Skin epidermis (tissue), 12 donors: ENCODE results near the gene UNC5CL.
"Not testable (repeated sequence)": the region's sequence is repeated elsewhere in the genome, so short reads cannot be mapped to it uniquely, and the experiment has no call there.

Experiments used
- H3K27ac ChIP-seq, 21 experiments: fragments of 200-600 bp; sonication (generic) in 11 of 21; one replicate each; pipeline ENCODE4 v1.5.0; 2020; ENCODE audit warnings: mild to moderate bottlenecking in 3 of 21, inconsistent platforms in 2 of 21, moderate library complexity in 2 of 21
- H3K4me3 ChIP-seq, 7 experiments: fragments of 200-600 bp; sonication (generic) in 2 of 7; one replicate each; pipeline ENCODE4 v1.5.0; 2020; ENCODE audit warnings: inconsistent platforms in 2 of 7, mild to moderate bottlenecking in 2 of 7, moderate library complexity in 1 of 7

Gene UNC5CL

DNA sequence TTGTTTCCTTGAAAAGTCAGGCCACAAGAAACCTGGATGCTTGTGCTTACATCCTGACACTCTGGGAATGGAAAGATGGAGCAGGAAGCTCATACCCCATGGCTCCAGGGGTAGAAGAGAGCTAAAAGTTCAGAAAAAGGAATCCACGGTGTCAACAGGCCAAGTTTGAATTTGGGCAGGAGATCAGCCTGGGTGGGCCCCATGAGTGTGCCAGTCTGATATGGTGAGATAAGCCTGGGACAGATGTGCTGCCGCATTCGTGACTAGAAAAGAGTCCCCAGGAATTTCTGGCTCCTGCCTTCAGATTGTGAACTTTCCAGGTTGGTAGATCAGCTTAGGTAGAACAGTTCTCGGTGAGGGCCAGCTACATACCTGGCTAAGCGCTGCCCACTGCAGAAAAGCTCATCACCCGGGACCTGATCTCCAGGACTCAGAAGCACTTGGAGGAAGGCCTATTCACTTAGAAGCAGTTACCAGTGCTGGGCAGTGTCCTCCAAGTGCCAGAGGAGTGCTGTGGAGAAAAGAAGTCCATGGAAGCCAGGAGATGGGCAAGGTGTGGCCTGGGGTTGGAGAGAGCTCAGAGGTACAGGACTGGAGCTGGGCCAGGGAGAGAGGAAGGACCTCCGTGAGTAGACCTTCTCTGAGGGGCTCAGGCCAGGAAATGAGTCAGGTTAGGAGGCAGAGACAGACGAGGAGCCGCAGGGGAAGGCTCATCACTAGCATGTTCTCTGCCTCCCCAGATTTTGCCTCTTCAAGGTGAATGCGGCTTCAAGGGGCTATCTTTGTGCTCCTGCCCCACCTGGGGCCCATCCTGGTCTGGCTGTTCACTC, 3.4 kb upstream of the UNC5CL start, which contains the start of gene TSPO2:
Gene TSPO2, plus strand, starts transcription at position 242 of the 830 bp plus-strand sequence. Its CDS starts 519 bp downstream, at position 761.
- no peak within 1 kb of the TSS for H3K27ac ChIP-seq
- no peak within 1 kb of the TSS for H3K4me3 ChIP-seq

DNA sequence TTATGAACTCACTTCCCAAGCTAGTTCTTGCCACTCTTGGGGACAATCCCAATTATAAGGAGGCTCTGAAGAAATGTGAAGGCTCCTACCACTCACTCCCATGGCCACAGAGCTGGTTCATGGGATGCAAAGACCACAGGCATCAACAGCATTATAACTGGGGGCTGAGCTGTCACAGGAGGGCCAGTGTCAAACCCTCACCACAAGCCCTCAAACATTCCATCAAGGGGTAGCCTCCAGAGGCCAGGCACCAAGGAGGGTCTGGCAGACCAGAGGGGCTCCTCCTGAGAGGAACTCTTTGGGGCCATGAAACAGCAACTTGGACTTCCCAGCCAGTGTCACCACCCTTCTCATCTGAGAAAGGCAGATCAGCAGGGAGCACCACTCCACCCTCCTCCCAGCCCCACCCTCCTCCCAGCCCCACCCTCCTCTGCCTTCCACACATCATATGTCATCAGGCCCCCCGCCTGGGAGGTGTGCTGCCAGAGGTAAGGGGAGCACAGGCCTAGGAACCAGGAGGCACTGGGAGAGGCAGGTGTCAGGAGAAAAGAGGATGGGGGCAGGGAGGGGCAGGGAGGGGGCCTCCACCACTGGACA, 2.0 kb upstream of the UNC5CL start:
- Histone ChIP-seq H3K27ac (no peak overlapping the region), H3K4me3 (no peak overlapping the region)

DNA sequence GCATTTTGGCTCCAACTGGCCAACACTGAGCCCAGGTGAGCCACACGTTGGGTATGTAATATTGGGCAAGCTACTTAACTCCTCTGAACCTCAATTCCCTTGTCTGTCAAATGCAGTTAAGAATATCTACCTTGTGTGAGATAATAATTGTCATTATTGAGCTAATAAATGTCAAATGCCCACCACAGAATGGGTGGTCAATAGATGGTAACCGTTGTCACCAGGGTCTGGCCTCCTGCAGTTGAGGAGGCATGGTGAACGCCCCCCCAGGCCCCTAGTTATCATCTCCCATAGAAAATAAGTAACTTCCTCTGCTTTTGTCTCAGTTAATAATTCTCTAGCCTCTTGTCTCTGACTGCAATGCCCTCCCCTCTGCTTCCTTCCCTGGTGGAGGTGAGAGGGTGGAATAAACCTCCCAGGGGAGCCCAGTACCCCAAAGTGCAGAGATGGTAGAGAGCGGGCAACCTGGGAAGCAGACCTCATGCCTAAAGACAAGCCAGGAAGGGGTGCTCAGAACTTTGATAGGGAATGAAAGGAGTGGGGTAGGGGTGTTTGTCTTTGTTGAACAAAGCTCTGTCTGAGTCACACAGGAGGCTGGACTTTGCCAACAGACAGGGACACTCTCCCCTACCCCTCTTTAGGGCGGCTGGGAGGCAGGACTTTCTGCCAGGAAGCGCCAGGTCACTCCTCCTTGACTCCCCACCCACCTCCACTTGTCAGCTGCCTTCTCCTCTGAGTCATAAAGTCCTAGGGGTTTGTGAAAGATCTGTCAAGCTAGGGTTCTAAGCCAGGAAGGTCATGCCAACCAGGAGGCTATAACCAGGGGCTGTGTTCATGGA, 1.3 kb upstream of the UNC5CL start:
- no peak overlapping the region for H3K4me3 ChIP-seq
- H3K27ac ChIP-seq = no peak overlapping the region

DNA sequence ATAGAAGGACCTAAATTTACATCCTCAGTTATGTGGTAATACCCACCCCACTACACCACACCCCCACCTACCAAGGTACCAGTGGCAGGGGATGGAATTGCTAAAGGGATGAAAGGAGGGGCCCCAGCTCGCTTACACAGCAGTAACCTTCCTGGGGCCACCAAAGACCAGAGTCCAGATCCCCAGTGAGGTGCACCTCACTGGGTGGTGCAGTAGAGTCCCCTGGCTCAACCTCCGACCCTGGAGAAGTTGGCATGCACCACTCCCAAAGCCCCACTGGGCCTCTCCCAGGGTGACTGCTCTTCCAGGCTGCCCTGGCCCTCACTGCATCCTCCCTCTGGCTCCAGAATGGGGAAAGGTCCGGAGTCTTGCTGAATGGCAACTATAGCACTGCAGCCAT, 816 bp downstream of the UNC5CL start:
- no peak overlapping the region for H3K27ac ChIP-seq
- no peak overlapping the region for H3K4me3 ChIP-seq

DNA sequence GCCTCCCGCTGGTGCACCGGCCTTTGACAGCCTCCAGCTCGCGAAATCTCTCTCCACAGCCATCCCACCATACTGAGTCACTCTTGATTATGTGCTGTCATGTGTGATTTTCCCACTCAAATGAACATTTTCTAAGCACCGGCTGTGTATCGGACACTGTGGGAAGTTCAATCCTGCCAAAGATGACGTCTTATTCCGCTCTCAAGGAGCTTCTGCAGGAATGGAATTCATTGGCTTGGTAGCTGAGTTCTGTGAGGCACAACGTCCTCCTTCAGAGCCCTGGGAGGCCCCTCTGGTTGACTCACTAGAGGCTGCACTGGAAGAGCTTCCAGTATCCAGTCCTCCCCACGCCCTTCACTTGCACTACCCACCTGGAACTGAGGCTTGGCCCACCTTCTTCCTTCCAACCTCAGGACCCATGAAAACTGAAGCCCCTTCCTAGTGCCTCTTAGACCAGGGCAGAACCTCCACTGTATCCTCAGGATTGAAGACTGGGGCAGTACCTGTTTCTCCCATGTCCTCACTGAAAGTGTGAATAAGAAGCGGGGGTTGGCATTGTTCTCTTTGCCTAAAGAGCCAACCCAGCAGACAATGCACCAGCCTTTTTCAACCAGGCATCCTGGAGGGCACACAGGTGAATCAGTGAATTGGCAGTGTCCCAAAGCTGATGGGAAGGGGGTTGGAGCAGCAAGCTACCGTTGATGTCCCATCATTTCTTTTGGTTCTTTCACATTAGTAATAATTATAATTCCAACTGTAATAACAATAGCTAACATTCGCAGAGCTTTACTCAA, 1.7 kb downstream of the UNC5CL start:
- no peak overlapping the region for H3K4me3 ChIP-seq
- peak overlapping the region in 3 of 21 experiments; percentile 13 to 65 (median 18) for H3K27ac ChIP-seq

DNA sequence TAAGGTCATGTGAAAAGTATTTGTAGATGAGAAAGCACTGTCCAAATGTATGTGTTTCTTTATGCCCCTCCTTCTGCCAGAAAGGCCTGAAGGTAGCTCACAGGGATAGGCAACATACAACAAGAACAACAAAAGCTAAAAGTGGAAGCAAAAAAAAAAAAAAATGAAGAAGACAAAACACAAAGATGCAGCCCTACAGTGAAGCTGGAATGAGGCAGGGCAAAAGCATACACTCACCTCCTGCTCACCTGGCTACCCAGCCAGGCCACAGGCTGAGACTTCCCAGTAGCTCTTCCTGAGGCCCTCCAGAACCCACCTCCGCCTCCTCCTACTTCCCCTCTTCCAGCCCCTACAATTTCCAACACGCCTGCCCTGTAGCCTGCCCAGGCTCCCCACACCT, 2.4 kb downstream of the UNC5CL start:
- peak overlapping the region in 2 of 21 experiments; percentile 18 to 65 for H3K27ac ChIP-seq
- no peak overlapping the region for H3K4me3 ChIP-seq

DNA sequence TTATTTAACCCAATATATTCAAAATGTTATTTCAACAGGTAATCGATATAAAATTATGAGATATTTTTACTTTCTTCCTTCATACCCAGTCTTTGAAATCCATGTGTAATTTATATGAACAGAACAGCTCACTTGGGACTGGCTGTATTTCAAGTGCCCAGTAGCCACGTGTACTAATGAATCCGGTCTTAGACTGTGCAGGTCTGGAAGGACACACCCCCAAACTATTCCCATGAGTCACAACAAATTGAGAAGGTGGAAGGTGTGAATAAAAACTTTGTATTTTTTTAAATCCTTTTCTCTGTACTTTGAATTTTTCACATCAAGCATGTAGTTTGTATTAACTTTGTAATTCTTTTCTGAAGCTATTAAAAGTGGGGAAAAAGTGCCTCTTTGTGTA, 2.8 kb downstream of the UNC5CL start:
- no peak overlapping the region for H3K4me3 ChIP-seq
- H3K27ac ChIP-seq = peak overlapping the region in 1 of 21 experiments; percentile 65

DNA sequence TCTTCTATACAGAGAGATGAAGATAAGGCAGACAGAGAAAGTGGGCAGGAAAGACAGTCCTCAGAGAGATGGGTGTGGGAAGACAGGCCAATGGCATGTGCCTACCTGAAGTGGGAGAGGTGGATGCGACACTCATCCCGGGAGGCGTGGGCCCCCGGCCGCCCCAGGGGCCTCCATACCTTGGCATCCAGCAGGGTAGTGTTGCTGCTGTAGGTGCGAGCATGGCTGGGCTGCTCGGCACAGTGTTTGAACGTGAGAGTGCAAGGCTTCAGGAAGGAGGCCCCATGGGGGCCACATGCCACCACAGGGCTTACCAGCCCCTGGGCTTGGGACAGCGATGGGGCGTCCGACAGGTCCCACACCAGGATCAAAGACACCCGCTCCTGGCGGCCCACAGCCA, 5.2 kb downstream of the UNC5CL start:
- H3K27ac ChIP-seq = no peak overlapping the region
- no peak overlapping the region for H3K4me3 ChIP-seq

DNA sequence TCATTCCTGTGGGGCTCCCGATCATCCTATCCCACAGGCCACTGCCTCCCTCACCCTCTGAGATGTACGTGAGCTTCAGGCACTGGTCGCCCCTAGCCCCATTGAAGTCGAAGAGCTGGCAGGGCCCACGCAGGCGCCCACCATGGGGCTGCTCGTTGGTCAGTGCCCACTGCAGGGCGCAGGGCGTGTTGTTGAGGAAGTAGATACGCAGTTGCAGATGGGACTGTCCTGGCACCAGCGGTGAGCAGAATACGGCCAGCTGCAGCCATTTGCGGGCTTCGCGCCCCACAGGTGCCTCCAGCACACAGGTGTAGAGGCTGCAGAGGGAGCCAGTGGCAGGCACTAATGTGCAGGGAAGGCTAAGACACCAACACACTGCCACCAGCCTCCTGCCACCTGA, 6.2 kb downstream of the UNC5CL start:
- H3K27ac ChIP-seq = no peak overlapping the region
- no peak overlapping the region for H3K4me3 ChIP-seq

DNA sequence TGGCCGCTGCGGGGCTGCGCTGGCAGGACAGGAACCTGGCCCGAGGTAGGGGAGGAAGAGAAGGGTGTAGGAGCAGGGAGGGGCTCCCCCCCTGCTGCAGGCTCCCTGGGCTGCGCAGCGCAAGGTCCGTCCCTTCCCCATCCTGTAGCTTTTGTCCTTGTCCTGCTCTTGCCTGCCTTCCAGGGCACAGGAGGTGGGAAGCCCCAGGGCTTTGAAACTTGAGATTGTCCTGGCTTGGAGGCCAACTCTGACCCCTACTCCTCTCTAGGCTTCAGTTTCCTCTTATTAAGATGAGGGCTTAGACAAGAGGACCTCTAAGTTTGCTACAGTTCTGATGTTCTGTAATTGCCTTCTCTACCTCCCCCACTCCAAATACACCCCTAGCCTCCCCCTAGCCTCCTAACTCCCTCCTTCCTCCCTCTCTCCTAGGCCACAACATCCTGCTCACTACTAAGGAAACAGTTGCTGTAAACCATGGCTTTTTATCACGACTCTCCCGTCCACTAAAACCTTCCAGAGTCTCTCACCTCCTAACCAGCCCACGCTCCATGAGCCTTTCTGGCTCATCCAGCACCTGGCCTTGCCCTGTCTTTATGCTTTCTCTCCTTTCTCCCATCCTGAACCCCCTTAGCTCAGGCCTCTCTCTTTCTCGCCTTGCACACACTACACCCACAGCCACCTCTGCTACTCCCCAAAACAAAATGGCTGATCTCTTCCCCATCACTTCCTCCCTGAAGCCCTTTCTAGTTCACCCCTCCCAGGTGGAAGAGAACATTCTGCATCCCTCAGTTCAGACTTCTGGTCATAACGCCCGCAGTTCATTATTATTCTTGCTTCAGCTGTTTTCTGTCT, 10.2 kb downstream of the UNC5CL start:
- H3K27ac ChIP-seq = peak overlapping the region; percentile 1 to 87 (median 67)
- peak overlapping the region; percentile 31 to 51 (median 39) for H3K4me3 ChIP-seq

DNA sequence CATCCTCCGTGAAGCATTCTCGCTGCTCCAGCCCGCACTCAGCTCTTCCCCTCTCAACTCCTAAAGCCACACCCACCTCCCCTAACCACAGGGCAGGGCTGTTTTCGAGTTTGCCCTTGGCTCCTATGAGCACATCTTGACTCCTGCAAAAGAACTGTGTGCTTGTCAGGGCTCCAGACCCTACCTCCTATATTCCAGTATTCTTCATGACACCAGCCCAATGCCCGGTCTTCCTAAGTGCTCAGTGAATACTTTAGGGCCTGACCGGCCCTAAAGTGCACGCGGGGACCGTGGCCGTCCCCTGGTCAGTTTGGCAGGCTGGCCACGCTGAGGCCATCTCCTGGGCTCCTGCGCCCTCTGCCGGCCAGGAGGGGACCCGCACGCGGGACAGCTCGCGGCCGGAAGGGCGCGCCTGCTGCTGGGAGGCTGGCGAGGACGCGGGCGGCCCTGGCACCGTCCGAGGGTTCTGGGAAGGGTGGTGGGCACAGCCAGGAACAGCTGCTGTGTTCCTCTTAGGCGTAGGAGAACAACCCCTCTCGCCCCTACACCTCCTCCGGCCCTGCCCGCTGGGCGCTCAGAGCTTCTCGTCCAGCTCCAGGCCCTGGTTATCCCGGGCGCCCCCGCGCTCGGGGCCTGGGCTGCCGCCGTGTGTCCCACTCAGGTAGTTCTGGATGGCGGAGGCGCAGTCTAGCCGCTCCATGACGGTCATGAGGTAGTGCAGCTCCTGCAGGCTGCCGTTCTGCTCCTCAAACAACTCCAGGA, 11.0 kb downstream of the UNC5CL start:
- H3K27ac ChIP-seq = peak overlapping the region; percentile 1 to 87 (median 67)
- peak overlapping the region; percentile 31 to 51 (median 39) for H3K4me3 ChIP-seq

DNA sequence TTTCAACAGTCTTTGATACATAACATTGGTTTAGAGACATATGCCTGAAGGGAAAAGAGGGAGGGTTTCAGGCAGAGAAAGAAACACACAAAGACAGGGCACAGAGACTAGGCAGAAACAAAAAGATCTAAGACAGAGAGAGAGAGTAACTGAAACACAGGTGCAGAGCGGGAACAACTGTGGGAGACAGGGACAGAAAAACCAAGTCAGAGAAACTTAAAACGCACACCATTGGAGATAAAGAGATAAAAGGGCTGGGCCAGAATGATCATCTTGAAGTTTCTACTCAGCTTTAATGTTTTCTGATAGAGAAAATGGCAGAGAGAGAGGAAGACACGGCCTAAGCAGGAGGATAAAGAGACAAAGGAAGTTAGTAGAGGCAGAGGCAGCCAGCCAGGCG, 11.8 kb downstream of the UNC5CL start:
- Histone ChIP-seq H3K4me3 (peak overlapping the region in 6 of 7 experiments; percentile 31 to 51 (median 40)), H3K27ac (peak overlapping the region in 12 of 21 experiments; percentile 22 to 87 (median 71))

DNA sequence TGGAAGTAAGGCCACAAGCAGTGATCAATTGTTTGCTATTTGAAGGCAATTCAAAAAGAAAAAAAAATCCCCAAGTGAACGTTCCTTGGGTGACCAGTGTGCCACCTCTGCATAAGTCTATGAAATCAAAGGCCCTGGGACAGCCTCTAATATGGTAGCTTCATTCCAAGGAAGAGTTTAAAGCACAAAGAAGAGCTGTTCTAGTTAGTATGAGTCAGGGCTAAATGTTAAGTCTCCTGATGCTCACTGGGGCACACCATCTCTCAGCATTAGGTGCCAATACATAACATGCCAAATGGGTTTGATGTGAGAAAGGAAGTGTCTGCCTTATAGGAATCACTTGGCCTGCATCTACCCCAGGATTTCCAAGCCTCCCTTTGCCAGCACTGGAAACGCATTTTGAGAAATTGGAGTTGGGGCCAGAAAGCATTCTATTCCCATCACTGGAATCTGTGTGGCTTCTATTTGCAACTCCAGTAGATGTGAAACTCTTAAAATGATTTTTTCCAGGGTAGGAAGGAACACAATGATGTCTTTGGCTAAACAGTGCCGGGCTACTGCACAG, 13.0 kb downstream of the UNC5CL start:
- Histone ChIP-seq H3K27ac (peak overlapping the region in 2 of 21 experiments; percentile 3 to 30), H3K4me3 (no peak overlapping the region)

DNA sequence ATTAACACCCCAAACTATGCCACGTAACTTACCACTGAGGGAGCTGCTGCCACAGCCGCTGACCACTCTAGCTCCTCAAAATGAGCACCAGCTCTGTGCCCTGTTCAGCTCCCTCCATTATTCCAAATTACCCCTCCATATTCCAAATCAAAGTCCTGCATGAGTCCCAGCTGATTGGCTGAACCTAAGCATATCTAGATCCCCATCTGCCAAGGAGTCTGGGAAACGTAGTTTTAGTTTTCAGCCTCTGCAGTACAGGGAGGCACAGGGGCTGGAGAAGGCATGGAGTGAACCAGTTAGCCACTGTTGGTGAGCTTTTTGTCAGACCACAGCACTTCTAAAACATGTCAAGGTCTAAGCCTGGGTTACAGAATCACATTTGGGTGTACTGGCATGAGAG, 15.9 kb downstream of the UNC5CL start:
- Histone ChIP-seq H3K4me3 (no peak overlapping the region), H3K27ac (peak overlapping the region in 1 of 21 experiments; percentile 2)

DNA sequence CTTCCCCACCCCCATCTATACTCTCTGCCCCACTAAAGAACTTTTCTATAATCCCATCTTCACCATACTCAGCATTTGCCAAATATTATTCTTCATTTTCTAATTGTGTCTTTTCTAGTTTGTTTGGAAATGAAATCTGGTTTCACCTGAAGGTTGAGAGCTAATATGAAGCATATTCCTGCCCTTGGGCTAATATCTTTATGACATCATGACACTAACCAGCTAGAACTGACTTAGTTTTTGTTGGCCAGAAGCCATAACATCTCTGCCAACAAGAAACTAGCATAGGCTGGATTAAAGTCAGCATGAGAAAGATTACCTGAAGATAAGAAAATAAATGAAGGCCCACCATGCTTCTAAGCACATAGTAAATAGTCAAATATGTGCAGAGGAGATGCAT, 16.7 kb downstream of the UNC5CL start:
- H3K27ac ChIP-seq = no peak overlapping the region
- no peak overlapping the region for H3K4me3 ChIP-seq

DNA sequence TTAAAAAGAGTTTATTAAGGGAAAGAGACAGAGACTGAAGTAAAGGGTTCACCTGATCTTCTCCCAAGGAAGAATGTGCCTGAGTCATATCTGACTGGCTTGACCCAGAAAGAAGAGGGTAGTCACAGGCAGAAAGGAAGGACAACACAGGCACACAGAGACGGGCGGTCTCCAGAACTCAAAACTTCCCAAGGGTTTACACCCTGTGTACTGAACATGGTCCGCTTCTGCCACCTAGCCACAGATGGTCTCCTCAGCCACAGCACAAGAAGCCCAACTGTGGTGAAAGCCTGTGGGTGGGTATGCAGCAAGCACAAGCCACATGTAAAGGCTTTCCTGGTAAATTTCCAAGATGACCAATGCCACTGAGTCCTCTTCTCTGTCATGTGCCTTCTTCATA, 17.2 kb downstream of the UNC5CL start:
- H3K4me3 ChIP-seq = no peak overlapping the region
- H3K27ac ChIP-seq = no peak overlapping the region

DNA sequence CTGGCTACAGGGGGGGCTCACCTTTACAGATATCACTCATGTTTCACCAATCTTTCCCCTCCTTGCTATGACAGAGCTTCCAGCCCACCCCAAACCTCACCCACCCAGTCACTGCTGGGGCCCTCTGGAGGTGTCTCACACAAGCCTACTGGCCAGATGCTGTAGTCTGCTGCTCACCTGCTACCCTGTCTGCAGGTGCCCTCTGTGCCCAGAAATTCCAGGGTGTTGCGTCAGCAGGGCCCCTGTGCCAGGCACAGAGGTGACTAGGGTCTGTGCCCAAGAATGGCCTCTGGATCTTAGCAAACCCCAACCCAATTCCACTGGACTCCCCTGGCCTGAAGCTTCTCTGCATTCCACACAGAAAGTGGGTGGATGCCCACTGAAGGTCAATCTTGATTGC, 21.4 kb downstream of the UNC5CL start:
- no peak overlapping the region for H3K27ac ChIP-seq
- H3K4me3 ChIP-seq = no peak overlapping the region

DNA sequence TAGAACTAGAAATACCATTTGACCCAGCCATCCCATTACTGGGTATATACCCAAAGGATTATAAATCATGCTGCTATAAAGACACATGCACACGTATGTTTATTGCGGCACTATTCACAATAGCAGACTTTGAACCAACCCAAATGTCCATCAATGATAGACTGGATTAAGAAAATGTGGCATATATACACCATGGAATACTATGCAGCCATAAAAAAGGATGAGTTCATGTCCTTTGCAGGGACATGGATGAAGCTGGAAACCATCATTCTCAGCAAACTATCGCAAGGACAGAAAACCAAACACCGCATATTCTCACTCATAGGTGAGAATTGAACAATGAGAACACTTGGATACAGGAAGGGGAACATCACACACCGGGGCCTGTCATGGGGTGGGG, 23.2 kb downstream of the UNC5CL start:
- not testable (repeated sequence) for H3K27ac ChIP-seq, H3K4me3 ChIP-seq
